ENCODE measurements around the gene CFAP100.

GRCh38 chr3:126433105-126433430 is 38.4 kb downstream of the CFAP100 start:
- TF ChIP-seq YY1 (IDR thresholded peaks at IDR 0.05; ENCODE audit: insufficient read depth, insufficient read length) = no peak
- TF ChIP-seq SUZ12 (IDR thresholded peaks at IDR 0.05; ENCODE audit: extremely low read depth, insufficient read depth, insufficient read length) = no peak
- no peak for TF ChIP-seq ZNF274 (IDR thresholded peaks at IDR 0.05; ENCODE audit: low read depth, low read length)
